Measurements from ENCODE around the gene DLX3.

DNA sequence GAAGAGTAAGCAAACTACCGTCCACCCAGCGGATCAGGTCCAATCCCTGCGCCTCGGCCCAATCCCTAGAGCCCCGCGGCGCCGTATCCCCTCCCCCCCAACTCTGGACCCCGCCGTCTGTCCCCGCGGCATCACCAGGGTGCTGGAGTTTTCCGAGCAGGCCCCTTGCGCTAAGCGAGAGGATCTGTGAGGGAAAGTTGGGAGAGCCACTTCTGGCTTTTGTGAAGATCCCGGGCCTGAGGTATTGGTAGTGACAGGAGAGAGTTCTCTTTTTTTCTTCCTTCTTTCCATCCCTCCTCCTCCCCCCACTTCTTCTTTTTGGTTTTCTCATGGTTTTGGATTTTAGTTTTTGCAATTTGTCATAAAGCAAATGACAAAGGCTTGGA lies 29.5 kb downstream of the DLX3 start:
- TF ChIP-seq POLR2A (IDR thresholded peaks at IDR 0.05) (no peak), POLR2AphosphoS5 (IDR thresholded peaks at IDR 0.05) (no peak)
- TF ChIP-seq, protein P1, sequence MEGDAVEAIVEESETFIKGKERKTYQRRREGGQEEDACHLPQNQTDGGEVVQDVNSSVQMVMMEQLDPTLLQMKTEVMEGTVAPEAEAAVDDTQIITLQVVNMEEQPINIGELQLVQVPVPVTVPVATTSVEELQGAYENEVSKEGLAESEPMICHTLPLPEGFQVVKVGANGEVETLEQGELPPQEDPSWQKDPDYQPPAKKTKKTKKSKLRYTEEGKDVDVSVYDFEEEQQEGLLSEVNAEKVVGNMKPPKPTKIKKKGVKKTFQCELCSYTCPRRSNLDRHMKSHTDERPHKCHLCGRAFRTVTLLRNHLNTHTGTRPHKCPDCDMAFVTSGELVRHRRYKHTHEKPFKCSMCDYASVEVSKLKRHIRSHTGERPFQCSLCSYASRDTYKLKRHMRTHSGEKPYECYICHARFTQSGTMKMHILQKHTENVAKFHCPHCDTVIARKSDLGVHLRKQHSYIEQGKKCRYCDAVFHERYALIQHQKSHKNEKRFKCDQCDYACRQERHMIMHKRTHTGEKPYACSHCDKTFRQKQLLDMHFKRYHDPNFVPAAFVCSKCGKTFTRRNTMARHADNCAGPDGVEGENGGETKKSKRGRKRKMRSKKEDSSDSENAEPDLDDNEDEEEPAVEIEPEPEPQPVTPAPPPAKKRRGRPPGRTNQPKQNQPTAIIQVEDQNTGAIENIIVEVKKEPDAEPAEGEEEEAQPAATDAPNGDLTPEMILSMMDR (IDR thresholded peaks at IDR 0.05), result no peak

Measured in prostate gland (tissue), 2 donors.